Globus pallidus (tissue), 1 donor: ENCODE measurements around the gene GLYATL1.

Source experiments
- DNase-seq: peaks from one replicate; pipeline ENCODE4 v3.0.0-alpha.2; 2015; ENCODE audit warnings: low spot score

GLYATL1 gene, protein sequence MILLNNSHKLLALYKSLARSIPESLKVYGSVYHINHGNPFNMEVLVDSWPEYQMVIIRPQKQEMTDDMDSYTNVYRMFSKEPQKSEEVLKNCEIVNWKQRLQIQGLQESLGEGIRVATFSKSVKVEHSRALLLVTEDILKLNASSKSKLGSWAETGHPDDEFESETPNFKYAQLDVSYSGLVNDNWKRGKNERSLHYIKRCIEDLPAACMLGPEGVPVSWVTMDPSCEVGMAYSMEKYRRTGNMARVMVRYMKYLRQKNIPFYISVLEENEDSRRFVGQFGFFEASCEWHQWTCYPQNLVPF

DNA sequence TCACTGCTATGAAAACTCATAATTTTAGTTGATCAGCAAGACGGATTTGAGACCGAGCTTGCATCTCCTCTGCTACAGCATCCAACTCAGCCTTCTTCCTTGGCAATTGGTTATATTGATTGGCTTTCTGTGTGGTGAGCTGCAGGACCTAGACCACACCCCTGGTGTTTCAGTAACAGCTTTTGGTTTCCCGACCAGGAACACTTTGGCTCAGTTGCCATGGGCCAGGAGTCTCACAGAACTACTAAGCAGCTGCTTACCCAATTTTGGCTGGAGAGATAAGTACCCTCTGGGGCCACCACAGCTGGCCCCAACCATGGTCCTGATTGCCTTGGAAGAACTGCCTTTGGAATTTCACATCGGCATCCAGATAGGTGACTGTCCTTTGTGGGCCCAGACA is at the start of gene GLYATL1:
GLYATL1 (plus strand) TSS at position 212 of the 400 bp plus-strand sequence. CDS start 7,600 bp downstream, outside the sequence.
- no peak for DNase-seq

DNA sequence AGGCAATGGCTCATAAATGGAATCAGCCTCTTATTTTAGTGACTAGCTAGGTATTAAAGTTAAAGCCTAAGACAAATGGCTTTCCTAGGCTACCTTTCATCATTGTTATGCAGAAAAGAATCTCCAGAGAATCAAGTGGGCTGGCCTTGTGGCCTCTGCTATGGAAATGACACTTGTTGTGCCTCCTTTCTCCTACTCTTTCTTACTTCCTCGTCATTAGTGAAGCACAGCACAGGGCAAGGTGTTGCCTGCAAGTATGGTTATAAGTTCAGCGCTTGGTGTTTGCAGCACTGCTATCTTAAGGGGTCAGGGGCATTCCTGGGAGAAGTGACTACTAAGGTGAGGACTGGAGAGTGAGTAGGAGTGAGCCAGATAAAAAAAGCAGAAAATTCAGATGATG is 45.4 kb upstream of the GLYATL1 start:
- DNase-seq = no peak

DNA sequence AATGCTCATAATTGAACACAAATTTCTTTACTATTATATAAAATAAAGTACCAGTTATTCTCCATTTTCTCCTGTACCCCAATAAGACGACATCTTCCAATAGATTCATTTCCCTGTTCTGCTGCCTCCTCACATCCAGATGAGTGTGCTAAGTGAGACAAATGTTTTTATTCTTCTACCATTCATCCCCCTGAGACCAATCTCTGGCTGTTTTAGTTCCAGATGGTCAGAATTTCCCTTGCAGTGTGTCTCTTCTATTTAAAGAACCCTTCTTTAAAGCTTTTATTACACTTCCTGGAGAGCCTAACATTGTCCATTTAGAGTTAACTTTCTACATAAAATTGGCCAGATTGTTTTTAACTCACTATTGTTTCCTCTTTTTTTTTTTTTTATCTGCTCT is 41.2 kb upstream of the GLYATL1 start:
- no peak for DNase-seq

DNA sequence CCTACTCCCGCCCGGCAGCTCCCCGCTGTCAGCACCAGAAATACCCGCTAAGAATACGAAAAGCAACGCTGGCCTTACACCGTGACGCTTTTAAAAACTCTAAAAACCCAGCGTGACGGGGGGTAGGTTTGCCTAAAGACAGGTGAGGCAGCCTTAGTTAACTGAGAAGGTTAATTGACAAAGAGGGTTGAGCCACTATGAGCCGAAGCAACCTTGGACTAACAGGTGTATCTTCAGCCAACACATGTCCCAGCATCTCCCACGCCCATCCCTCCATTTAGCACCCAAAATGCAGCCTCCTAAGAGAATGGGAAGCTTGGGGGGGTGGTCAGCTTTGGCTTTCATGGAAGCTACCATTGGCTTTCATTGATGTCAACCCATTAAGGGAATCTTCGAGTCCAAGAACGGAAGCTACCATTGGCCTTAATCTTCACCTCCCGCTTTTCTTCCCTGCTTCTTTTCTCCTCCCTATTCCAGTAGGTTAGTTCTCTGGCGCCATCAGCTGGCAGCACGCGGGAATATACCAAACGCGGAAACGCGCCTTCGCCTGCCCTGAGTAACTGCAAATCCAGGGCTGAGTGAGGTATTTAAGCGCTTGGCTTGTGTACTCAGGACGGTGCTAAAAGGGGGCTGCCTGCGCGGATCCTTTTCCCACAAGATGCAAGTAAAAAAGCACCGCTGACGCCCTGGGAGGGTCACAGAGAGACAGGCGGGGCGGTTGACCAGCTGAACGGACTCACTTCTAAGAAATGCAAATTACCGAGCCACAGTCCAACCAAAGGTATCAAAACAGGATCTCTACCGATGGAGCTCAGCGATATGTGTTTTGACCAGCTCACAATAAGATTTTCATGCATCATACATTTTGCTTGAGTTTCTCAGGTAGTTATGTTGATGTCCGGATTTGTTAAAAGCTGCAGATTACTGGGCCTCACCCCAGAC is 38.5 kb upstream of the GLYATL1 start:
- DNase-seq = peak; percentile 65

DNA sequence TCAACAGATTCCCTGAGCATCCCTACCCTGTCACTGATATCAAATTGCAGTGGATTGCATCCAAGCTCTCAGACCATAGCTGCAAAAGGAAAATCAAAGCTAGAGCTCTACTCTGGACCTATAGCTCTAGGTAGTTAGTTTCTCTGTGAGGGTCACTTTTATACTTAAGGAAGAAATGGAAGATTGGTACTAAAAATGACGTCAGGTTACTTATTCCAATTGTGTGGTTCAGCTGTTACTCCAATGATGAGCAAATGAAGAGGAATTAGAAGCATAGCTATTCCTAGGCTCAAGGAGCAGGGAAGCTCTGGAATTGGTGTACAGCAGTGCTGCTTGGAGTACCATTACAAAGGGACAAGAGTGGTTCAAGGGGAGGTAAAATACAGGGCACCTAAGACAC is 36.4 kb upstream of the GLYATL1 start:
- DNase-seq = no peak

DNA sequence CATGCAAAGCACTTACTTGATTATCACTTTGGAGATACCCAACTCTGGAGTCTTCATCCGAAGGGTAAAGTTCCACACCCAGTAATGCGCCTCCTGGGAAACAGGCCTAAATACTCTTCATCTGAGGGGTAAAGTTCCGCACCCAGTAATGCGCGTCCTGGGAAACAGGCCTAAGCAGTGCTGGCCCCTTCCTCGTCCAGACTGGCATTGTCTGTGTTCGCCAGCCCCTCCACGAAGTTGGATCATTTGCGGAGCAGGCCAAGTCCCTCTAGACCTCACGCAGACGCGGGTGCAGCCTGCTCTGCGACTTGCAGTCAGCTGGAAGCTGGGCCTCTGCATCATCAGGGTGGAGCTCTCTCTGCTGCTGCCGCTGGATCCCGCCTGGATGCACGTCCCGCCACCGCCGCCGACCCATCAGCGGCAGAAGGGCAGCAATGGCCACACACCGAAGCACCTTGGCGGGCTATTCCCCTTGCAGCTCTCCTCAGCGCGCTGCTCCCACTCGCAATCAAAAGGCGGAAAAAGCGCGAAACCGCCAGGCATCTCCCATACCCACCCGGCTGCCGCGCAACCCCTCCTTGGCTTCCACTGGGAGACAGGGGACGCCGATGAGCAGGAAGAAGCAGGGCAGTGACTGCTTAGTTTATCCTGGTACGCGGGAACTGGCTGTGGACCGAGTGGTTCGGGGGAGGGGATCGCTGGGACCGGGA is 34.1 kb upstream of the GLYATL1 start:
- peak; percentile 16 for DNase-seq

DNA sequence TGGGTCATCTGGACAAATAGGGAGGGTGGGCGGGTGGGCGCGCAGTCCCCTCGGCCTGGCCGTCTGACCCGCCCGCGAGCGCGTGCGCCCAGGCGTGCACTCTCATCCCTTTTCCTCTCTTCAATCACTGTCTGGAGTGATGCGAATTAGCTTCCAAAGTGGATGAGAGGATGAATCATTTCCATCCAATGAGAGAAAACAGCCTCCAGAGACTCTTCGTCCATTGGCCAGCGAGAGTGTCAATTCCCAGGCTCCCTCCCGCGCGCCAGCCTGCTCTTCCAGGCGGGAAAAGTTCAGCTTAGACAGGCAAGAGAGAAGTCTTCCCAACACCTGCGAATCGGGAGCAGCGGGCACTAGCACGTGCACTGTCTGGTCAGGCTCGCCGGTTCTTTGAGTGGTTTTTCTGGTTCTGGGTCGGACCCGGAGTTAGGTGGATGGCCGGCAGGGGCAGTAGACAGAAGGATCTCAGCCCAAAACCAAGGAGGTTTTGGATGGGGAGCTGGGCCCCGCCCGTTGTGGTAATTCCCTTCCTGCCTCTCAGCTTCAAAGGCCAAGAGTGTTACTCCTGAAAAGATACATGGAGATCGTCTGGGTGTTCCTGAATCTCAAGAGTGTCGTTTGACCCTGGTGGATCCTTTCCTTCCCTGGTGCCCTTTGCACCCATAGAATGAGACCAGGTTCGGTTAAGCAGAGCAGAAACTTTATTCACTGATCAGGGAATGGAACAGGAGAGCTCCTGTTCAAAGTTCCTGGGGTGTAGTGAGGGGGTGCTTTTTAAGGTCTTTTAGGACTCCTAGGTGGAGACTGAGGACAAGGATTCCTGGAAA is 33.4 kb upstream of the GLYATL1 start:
- DNase-seq = peak; percentile 78

- no peak for DNase-seq
Observed at GRCh38 chr11:58907780-58908179, 31.5 kb upstream of the GLYATL1 start.

- DNase-seq = no peak
Observed at GRCh38 chr11:58912124-58912523, 27.2 kb upstream of the GLYATL1 start.

DNA sequence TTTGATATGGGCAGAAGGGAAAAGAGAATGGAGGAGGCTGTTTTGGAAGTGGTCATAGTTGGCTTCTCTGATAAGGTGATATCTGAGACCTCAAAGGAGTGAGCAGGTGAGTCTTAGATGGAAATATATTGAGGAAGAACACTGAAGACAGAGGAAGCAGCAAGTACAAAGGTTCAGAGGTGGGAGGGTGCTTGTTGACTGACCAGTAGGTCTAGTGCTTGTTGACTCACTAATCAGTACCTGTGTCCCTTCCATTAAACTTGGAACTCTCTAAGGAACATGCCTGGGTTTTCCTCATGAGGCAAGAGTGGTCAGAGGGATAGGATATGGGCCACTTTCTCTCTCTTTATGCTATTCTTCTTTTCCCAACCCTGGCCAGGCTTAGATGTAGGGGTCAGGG is 25.6 kb upstream of the GLYATL1 start:
- no peak for DNase-seq

- DNase-seq = no peak
Observed at GRCh38 chr11:58914821-58915543, 24.3 kb upstream of the GLYATL1 start.

DNA sequence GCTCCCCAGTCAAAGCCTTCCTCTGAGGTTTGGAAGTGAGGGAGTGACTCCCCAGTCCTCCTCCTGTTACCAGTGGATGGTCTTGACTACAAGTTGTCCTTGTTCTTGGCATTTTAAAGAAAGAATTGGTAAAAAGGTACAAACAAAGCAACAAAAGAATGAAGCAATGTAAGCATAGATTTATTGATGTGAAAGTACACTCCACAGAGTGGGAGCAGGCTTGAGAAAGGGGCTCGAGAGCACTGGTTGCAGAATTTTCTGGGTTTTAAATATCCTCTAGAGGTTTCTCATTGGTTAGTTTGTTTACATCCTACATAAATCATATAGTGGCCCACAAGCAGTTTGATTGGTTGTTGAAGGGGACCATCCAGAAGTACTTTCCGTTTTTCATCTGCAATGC is 22.7 kb upstream of the GLYATL1 start:
- no peak for DNase-seq

DNA sequence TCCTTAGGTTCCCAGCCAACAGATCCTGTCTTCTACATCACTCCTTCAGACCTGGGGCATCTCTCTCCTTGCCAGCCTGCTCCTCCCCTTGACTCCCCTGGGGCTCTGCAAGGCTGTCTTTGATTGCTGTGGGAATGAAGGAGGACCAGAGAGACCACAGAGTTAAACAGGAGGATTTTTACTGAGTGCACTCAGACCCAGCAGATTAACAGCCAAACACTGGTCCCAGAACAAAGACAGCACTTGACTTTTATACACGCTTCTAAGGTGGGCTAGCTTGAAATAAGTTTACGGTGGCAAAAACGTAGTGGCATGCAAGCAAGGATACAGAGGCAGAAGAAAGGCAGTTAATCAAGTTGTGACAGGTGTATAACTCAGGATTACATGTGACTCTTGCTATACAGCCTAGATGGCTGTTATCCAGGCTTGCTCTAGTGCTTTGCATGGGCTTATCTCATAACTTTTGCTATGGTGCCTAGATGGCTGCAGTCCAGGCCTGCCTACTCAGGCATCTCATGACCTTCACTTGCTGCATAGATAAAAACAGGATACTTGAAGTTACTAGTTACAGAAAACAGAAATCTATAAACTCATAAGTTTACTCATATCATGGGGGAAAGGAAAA is 22.0 kb upstream of the GLYATL1 start:
- DNase-seq = no peak

DNA sequence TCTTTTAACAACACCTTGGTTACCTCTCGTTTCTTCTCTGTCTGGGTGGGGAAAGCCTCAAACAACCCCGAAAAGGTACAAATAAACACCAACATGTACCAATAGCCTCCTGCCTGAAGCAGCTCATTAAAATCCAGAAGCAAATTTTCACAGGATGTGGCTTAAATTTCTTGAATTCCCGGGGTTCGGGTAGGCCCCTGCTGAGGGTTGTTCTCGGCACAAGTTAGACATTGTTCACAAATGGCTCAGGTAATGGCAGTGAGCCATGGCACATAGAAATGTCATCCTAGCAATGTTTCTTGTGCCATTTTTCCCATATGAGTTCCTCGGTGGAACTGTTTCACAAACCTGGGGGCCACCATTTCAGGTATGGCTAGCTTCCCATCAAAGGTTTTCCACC is 19.7 kb upstream of the GLYATL1 start:
- no peak for DNase-seq

GRCh38 chr11:58919980-58920379 is 19.3 kb upstream of the GLYATL1 start:
- no peak for DNase-seq

GRCh38 chr11:58921778-58922390 is 17.4 kb upstream of the GLYATL1 start:
- no peak for DNase-seq

GRCh38 chr11:58922479-58922878 is 16.8 kb upstream of the GLYATL1 start:
- DNase-seq = no peak

DNA sequence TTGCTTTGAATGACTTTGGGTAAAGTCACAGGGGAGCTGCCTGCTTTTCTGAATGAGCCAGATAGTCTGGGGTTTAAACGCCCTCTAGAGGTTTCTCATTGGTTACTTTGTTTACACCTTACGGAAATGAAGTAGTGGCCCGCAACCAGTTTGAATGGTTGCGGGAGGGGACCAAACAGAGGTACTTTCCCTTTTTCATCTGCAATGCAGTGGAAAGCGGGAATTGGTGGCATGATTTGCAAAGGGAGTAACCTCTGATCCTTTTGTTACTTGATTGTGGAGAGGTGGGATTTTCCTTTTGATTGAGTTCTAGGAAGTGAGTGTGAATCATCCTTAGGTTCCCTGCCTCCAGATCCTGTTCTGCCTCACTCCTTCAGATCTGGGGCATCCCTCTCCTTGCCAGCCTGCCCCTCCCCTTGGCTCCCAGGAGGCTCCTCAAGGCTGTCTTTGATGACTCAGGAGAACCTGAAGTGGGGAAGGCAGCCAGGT is 15.9 kb upstream of the GLYATL1 start:
- peak; percentile 17 for DNase-seq

DNA sequence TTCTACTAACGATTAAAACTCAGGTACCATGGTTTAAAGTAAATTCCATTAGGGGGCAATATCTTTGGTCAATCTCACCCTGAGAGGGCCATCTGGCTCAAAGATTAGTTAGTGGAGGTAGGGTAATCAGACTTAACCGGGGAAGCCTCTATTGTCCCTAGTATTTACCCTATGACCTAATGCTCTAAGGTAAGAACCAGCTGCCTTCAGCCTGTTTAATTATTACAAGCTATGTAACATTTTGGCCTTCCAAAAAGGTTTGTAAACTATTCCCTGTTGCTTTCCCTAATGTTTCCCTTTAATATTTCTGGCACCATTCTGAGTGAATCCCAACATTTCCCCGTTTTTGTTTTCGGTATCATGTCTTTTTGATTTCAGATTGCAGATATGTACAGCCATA is 15.1 kb upstream of the GLYATL1 start:
- DNase-seq = no peak

DNA sequence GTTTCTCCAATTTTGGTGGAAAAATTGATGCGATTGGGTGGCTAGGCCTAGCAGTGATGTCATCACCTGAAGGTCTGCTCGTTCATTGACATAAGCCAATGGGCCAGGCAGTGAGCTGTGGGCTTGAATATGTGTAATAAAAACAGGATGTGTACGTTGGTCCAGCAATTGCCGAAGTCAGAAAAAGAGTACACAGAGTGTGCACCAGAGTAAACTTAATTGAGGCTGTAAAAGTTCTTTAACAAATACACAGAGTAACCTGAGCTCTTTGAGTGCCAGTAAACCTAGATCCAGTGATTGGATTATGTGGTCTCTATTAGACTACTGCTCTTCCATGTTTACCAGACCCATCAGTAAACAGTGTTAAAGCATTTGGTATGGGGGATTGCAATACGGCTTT is 13.0 kb upstream of the GLYATL1 start:
- no peak for DNase-seq
